ENCODE measurements around the gene ERO1A.

DNA sequence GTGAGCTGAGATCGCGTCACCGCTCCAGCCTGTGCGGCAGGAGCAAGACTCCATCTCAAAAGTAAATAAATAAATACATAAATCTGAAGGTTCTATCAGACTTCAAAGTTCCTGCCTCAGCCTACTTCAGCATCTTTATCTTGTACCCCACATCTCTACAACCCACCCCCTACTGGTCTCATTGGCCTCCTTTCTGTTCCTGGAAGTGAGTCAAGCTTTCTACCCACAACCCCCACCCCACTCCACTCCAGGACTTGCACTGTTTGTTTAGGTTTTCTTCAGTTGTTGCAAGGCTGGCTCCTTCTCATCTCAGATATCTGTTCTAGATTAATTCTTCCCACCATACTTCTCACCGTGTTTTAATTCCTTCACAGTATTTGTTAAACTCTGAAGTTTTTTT lies 10.9 kb upstream of the ERO1A start:
- TF ChIP-seq, protein P1, sequence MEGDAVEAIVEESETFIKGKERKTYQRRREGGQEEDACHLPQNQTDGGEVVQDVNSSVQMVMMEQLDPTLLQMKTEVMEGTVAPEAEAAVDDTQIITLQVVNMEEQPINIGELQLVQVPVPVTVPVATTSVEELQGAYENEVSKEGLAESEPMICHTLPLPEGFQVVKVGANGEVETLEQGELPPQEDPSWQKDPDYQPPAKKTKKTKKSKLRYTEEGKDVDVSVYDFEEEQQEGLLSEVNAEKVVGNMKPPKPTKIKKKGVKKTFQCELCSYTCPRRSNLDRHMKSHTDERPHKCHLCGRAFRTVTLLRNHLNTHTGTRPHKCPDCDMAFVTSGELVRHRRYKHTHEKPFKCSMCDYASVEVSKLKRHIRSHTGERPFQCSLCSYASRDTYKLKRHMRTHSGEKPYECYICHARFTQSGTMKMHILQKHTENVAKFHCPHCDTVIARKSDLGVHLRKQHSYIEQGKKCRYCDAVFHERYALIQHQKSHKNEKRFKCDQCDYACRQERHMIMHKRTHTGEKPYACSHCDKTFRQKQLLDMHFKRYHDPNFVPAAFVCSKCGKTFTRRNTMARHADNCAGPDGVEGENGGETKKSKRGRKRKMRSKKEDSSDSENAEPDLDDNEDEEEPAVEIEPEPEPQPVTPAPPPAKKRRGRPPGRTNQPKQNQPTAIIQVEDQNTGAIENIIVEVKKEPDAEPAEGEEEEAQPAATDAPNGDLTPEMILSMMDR (IDR thresholded peaks at IDR 0.05): no peak
- no peak for TF ChIP-seq POLR2A (IDR thresholded peaks at IDR 0.05)

Data from esophagus squamous epithelium (tissue), 4 donors.